IPS-15b (cell line): Measurements from ENCODE around the gene MRPS12.
"Not testable (repeated sequence)": the region's sequence is repeated elsewhere in the genome, so short reads cannot be mapped to it uniquely, and the experiment has no call there.

ENCODE experiments used
- H3K27me3 ChIP-seq: one replicate; pipeline ENCODE4 v1.6.1; 2013; ENCODE audit warnings: low read length; ENCODE audit not compliant: control insufficient read depth, insufficient read depth
- H3K36me3 ChIP-seq: one replicate; pipeline ENCODE4 v1.6.1; 2013; ENCODE audit warnings: low read length; ENCODE audit not compliant: control insufficient read depth, insufficient read depth
- H3K4me1 ChIP-seq: one replicate; pipeline ENCODE4 v1.6.1; 2013; ENCODE audit warnings: mild to moderate bottlenecking, low read length; ENCODE audit not compliant: control insufficient read depth, insufficient read depth
- H3K4me3 ChIP-seq: one replicate; pipeline ENCODE4 v1.5.1; 2013; ENCODE audit warnings: low read depth, low read length
- H3K9ac ChIP-seq: one replicate; pipeline ENCODE4 v1.6.1; 2013; ENCODE audit warnings: low read depth, mild to moderate bottlenecking, low read length
- H3K9me3 ChIP-seq: one replicate; pipeline ENCODE4 v1.6.1; 2013; ENCODE audit warnings: mild to moderate bottlenecking, low read length; ENCODE audit not compliant: control insufficient read depth, insufficient read depth

MRPS12 gene

DNA sequence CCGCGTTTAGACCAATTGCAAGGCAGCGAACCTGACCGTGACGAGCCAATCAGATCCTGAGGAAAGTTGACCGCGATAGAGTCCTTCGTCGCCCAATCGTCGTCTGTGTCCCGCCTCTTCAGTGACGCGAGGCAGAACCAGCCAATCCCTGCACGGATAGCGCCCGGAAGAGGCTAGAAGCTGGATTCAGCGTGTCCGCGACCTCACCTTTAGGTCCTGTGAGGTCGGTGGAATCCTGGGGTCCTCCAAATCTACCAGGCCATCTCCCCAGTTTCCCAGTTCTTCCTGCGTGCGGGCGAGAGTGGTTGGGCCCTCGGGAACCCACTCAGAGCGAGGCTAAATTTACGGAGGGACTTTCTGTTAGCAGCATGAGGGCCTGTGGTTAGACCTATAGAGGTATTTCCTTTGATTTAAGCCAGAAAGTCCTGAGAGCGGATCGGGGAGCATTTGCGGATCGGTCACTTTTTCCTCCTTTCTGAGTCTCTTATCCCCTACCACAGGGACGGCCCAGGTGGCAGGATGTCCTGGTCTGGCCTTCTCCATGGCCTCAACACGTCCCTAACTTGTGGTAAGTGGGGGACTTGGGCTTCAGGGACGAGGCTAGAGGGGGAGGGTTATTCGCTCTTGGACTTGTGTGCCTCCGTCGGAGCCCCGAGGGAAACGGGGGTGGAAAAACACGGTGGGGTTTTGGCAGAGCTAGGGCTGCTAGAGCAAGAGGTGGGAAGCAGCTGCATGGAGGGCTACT lies at the start of gene MRPS12:
MRPS12 (plus strand) TSS at position 169 of the 745 bp plus-strand sequence; CDS start at position 520, 351 bp downstream.
- peaks cover 35% of the 10 kb centered on the region for H3K36me3 ChIP-seq
- peak within 1 kb of the TSS; percentile 92 for H3K4me3 ChIP-seq
- H3K9ac ChIP-seq = peak within 1 kb of the TSS; percentile 98

DNA sequence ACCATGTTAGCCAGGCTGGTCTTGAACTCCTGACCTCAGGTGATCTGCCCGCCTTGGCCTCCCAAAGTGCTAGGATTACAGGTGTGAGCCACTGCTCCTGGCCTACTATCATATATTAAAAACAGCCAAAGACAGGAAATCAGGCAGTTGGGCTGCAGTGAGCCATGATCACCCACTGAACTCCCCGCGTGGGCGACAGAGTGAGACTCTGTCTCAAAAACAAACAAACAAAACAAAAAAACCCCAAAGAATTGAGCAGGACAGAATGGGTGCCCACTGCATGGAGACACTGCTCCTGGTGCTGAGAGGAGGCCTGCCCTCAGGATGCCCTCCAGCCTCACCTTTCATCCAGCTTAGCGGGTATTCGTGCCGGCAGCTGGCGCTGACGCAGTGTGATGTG lies 47.5 kb upstream of the MRPS12 start:
- Histone ChIP-seq H3K4me3 (no peak overlapping the region), H3K36me3 (no peaks in the 10 kb centered on the region), H3K9me3 (no peaks in the 10 kb centered on the region), H3K27me3 (no peaks in the 10 kb centered on the region), H3K9ac (no peak overlapping the region), H3K4me1 (no peaks in the 10 kb centered on the region)

More for the DNA sequence above, at the start of gene MRPS12:
- H3K9me3 ChIP-seq = peaks cover 3% of the 10 kb centered on the region
- no peaks in the 10 kb centered on the region for H3K27me3 ChIP-seq
- H3K4me1 ChIP-seq = no peaks in the 10 kb centered on the region

DNA sequence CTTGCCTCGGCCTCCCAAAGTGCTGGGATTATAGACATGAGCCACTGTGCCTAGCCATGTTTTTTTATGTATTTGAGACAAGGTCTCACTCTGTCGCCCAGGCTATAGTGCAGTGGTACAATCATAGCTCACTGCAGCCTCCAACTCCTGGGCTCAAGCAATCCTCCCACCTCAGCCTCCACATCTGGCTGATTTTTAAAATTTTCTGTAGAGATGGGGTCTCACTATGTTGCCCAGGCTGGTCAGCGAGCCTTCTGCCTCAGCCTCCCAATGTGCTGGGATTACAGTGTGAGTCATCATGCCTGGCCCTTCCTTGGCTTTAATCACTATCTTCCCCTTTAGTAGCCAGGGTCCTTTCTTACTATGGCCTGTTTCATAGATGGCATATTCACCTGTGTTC lies 46.1 kb upstream of the MRPS12 start:
- H3K27me3 ChIP-seq, H3K9ac ChIP-seq, H3K4me1 ChIP-seq, H3K36me3 ChIP-seq, H3K9me3 ChIP-seq, H3K4me3 ChIP-seq: not testable (repeated sequence)

DNA sequence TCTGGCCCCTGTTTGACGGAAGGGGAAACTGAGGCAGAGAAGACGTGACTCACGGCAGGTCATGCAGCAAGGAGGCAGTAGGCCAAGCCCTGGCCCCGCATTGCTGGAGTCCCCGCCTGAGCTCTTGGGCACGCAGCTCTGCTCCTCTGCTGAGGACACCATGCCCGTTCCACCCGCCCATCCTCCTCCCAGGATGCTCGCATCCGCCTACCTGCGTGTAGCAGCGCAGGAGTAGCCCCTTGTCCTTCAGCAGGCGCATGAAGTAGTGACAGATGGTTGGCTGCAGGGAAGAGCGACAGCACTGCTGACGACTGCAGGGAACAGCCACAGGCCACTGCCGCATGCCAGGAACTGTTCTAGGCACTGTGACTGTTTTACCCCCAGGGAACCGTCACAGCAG lies 41.9 kb upstream of the MRPS12 start:
- H3K9ac ChIP-seq = no peak overlapping the region
- H3K4me3 ChIP-seq = no peak overlapping the region
- no peaks in the 10 kb centered on the region for H3K4me1 ChIP-seq
- no peaks in the 10 kb centered on the region for H3K36me3 ChIP-seq
- no peaks in the 10 kb centered on the region for H3K9me3 ChIP-seq
- no peaks in the 10 kb centered on the region for H3K27me3 ChIP-seq

DNA sequence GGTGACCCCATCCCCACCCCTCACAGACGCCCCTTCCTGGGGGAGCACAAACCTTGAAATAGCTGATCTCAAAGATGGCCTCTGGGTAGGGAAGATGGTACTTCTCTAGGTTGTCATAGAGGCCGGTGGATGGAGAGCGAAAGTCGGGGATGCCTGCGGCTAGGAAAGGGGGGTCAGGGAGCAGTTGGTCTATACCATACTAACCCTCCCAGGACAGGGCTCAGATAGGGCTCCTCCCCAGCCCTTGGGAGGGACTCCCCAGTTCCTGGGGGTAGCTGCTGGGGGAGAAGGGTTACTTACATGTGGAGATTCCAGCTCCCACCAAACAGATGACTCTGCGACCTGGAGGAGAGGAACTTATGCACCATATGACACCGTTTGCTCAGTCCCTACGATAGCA lies 40.9 kb upstream of the MRPS12 start:
- no peaks in the 10 kb centered on the region for H3K36me3 ChIP-seq
- no peaks in the 10 kb centered on the region for H3K9me3 ChIP-seq
- no peak overlapping the region for H3K9ac ChIP-seq
- H3K4me3 ChIP-seq = no peak overlapping the region
- H3K27me3 ChIP-seq = no peaks in the 10 kb centered on the region
- no peaks in the 10 kb centered on the region for H3K4me1 ChIP-seq

DNA sequence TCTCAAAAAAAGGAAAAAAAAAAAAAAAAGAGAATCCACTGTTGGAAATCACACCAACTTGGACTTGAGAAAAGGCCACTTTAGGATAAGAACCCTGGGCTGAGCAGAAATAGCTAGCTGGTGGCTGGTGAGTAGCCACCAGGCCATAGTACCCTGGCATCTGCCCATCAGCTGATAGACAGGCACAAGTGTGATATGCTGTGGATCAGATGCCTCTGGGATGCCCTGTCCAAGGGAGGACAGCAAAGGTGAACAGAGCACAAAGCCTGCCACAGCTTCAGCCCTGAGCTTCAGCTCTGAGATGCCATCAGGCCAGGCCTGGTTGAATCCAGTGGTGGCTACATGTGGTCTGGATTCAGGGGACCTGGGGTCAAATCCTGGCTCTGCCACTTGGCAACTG lies 40.1 kb upstream of the MRPS12 start:
- Histone ChIP-seq H3K36me3 (no peaks in the 10 kb centered on the region), H3K9ac (no peak overlapping the region), H3K4me1 (no peaks in the 10 kb centered on the region), H3K9me3 (no peaks in the 10 kb centered on the region), H3K4me3 (no peak overlapping the region), H3K27me3 (no peaks in the 10 kb centered on the region)

DNA sequence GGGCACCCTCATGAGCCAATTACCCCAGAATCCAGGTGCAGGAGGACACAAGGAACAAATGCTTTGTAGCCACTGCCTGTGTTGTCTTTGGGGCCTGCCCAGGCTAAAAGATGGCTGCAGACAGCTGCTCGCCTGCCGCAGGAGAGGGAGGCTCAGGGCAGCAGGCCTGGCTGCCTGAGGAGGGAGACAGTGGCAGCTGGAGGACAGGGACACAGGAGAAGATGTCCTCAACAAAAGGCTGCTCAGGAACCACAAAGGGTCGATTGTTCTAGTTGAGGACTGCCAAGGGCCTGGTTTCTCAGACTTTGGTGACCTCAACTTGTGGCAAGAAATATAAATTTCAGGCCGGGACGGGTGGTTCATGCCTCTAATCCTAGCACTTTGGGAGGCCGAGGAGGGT lies 39.0 kb upstream of the MRPS12 start:
- H3K9me3 ChIP-seq = no peaks in the 10 kb centered on the region
- no peaks in the 10 kb centered on the region for H3K27me3 ChIP-seq
- H3K36me3 ChIP-seq = no peaks in the 10 kb centered on the region
- H3K4me3 ChIP-seq = no peak overlapping the region
- no peaks in the 10 kb centered on the region for H3K4me1 ChIP-seq
- H3K9ac ChIP-seq = no peak overlapping the region

DNA sequence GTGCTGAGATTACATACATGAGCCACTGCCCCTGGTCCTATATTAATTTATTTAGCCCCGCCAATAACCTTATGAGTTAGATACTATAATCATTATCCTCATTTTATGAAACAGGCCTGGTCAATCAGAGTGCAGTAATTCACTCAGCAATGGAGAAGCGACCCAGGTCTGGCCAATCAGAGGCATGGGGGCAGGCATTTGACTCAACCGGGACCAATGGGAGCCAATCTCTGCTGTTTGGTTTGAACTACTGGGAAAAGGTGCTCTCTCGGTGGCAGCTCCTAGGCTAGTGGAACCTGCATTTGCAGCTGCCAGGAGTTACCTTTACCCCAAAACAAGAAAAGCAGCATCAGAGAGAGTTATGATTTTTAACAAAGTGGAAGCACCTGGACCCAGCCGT lies 37.9 kb upstream of the MRPS12 start:
- Histone ChIP-seq H3K27me3 (peaks cover 1% of the 10 kb centered on the region), H3K36me3 (no peaks in the 10 kb centered on the region), H3K4me3 (no peak overlapping the region), H3K9ac (no peak overlapping the region), H3K4me1 (no peaks in the 10 kb centered on the region), H3K9me3 (no peaks in the 10 kb centered on the region)

DNA sequence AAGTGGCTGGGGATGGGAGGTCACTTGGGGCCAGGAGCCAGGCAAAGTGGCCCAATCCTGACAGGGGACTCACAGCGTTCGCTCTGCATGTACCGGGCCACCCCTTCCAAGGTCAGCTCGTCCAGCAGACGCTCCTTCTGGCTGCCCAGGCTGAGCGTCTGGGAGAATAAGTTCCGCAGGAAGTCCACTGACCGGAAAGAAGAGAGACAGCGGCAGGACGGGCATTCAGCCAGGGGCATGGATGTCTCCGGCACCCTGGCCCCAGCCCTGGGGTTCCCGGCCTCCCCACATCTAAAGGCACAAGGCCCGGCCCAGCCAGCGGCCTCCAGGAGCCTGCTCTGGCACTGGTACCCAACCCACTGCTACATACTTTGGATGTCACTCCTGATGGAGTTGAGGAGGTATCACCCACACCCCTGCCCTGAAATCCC lies 37.4 kb upstream of the MRPS12 start:
- Histone ChIP-seq H3K36me3 (no peaks in the 10 kb centered on the region), H3K9me3 (no peaks in the 10 kb centered on the region), H3K4me3 (no peak overlapping the region), H3K9ac (no peak overlapping the region), H3K27me3 (peaks cover 6% of the 10 kb centered on the region), H3K4me1 (no peaks in the 10 kb centered on the region)

DNA sequence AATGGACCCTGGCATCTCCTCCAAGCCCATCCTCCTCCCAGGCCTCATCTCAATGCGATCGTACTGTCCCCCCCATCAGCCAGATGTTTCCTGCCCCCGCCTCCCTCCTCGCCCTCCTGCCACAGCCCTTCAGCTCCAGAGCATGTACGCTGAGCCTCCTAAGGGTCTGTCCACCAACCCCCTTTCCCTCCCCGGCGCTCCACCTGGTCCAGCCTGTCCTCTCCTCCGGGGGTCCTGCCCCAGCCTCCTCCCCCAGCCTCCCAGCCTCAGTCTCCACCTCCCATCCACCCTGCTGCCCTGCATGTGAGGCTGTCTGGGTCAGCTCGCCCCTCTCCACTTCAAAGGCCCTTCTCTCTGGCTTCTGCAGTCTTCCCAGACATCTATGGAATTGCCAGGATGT lies 35.8 kb upstream of the MRPS12 start:
- H3K4me3 ChIP-seq = no peak overlapping the region
- no peaks in the 10 kb centered on the region for H3K9me3 ChIP-seq
- peaks cover 14% of the 10 kb centered on the region for H3K27me3 ChIP-seq
- no peaks in the 10 kb centered on the region for H3K4me1 ChIP-seq
- H3K36me3 ChIP-seq = no peaks in the 10 kb centered on the region
- H3K9ac ChIP-seq = no peak overlapping the region

DNA sequence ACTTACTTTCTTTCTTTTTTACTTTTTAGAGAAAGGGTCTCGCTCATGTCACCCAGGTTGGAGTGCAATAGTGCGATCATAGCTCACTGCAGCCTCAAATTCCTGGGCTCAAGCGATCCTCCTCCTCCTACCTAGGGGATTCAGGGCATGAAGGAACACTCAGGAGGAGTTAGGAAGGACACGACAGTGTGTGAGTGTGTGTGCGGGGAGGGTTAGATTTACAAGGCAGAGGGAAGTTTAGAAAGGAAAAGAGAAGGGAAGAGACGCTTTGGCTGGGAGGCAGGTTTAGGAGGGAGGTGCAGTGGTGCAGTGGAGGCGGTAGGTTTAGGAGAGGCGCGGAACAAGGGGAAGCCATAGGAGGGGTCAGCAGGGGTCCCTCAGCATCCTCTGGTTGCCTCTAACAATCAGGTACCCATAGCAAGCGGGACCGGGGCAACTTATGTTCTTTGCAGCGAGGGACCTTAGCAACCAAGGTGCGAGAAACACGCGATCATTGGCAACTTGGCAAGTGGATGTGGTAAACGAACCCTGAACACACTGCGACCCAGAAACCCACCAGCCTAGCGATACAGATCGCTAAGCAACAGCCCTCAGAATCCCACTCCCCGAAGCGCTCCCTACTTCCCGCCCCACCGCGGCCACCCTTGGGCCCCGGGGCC lies 31.8 kb upstream of the MRPS12 start:
- Histone ChIP-seq H3K4me1 (peaks cover 6% of the 10 kb centered on the region), H3K9ac (no peak overlapping the region), H3K27me3 (peaks cover 14% of the 10 kb centered on the region)

More for the DNA sequence above, 31.8 kb upstream of the MRPS12 start:
- H3K4me3 ChIP-seq = peak overlapping the region; percentile 85
- H3K9me3 ChIP-seq = no peaks in the 10 kb centered on the region
- H3K36me3 ChIP-seq = no peaks in the 10 kb centered on the region
